NCI-H774 (cell line): Measurements from ENCODE around the gene CCDC71.

ENCODE experiments used
- DNase-seq: peaks from one replicate; lab custom pipeline; 2025; lab: John Stamatoyannopoulos, UW

The CCDC71 gene

DNA sequence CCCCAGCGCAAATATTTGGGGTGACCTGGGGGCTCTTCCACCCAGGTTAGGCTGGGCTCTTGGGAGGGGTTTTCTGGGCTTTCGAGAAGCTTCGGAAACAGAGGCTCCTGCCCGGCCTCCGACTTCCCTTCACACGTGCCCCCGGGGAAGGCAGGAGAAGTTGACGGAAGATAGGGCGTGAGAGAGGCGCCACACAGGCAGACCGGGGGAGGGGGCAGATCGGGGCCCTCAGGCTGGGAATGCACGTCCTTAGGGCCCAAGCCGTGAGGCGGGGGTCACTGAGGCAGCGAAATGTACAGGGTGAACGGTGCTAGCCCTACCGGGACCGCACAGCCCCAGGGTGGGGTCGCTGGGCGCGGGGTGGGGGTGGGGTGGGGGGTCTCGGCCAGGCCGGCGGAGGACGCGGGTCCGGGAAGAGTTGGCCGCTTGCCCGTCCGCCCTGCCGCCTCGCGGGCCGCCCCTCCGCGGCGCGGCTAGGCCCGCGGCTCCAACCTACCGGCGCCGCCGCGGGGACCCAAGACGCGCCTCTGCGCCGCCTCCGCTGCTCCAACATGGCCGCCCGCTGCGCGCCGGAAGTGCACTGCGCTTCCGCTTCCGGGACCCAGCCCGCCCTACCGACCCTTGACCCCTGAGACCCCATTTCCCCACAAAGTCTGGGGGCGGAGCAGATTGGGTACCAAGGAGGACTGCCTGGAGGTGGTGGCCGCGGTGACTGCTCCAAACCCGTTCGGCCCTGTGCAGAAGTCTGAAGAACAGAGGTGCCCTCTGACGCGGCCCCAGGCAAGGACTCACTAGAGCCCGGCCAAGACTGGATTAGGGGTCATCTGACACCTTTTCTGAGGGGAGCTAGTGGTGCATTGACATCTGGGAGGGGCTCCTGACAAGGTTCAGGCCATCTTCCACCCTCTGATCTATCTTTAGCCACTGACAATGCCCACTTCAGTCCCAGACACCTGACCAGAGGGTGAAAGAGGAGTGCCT is at the start of gene CCDC71:
TSS of gene CCDC71 (minus strand) at position 561 of the 981 bp plus-strand sequence. CDS start 2,123 bp downstream, outside the sequence.
- peak; percentile 17 for DNase-seq

DNA sequence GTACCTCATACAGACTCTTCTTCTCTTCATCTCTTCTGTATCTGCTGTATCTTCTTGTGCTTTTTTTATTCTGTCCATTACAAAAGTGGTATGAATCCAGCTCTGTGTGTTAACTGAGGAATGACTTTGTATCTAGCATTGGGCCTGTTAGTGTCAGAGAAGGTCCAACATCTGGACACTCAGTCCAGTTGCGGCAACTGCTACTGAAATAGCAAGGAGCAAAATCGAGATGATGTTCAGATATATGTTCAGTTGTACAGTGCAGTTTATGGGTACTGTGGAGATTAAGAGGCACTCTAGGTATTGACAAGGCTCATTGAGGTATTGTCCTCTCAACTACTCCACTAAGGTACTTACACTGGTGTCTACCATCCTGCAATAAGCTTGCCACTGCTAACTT is 47.9 kb upstream of the CCDC71 start:
- DNase-seq: no peak

DNA sequence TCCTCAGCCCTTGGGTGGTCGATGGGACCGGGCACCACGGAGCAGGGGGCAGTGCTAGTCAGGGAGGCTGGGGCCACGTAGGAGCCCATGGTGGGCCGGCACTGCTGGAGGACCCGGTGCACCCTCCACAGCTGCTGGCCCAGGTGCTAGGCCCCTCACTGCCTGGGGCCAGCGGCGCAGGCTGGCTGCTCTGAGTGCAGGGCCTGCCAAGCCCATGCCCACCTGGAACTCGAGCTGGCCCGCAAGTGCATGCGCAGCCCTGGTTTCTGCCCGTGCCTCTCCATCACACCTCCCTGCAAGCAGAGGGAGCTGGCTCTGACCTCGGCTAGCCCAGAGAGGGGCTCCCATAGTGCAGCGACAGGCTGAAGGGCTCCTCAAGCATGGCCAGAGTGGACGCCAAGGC is 47.4 kb upstream of the CCDC71 start:
- DNase-seq: no peak

- DNase-seq: no peak
These were observed 33.8 kb upstream of the CCDC71 start for GRCh38 chr3:49199900-49200281.

- DNase-seq: no peak
These were observed 33.2 kb upstream of the CCDC71 start for GRCh38 chr3:49199239-49199899.

DNA sequence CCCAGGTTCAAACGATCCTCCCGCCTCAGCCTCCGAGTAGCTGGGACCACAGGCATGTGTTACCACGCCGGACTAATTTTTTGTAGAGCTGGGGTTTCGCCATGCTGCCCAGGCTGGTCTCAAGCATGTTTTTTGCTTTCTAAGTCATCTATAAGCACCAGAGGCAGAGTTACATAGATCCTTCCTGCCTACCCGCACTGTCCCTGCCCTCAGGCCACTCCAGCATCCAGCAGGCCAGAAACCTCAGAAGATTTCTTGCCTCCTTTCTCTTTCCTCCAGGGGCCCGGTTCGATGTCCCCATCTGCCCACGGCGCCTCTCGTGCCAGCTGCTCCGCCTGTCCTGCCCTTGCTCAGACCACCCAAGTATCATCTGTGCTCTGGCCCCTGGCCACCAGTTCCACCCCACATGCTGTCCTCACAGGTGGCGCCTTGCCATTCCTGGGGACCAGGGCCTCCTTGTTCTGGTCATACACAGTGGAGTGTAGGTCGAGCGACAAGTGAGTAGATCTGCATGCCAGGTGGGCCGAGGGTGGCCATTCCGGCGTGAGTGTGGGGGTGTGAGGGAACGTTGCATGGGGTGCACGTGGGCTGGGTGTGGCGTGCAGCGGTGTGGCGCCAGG is 32.6 kb upstream of the CCDC71 start:
- no peak for DNase-seq

GRCh38 chr3:49198161-49198560 is 32.0 kb upstream of the CCDC71 start:
- DNase-seq: no peak

- DNase-seq: no peak
These were observed 25.6 kb upstream of the CCDC71 start for GRCh38 chr3:49191741-49192140.

- no peak for DNase-seq
These were observed 17.7 kb upstream of the CCDC71 start for GRCh38 chr3:49183873-49184272.

DNA sequence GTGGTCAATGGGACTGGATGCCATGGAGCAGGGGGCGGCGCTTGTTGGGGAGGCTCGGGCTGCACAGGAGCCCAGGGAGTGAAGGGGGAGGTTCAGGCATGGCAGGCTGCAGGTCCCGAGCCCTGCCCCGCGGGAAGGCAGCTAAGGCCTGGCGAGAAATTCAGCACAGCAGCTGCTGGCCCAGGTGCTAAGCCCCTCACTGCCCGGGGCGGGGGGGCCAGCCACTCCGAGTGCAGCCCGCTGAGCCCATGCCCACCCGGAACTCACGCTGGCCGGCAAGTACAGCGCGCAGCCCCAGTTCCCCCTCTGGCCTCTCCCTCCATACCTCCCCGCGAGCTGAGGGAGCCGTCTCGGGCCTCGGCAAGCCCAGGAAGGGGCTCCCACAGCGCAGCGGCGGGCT is 16.6 kb upstream of the CCDC71 start:
- DNase-seq: no peak

GRCh38 chr3:49181351-49181750 is 15.2 kb upstream of the CCDC71 start:
- no peak for DNase-seq

GRCh38 chr3:49180116-49180515 is 14.0 kb upstream of the CCDC71 start:
- no peak for DNase-seq

DNA sequence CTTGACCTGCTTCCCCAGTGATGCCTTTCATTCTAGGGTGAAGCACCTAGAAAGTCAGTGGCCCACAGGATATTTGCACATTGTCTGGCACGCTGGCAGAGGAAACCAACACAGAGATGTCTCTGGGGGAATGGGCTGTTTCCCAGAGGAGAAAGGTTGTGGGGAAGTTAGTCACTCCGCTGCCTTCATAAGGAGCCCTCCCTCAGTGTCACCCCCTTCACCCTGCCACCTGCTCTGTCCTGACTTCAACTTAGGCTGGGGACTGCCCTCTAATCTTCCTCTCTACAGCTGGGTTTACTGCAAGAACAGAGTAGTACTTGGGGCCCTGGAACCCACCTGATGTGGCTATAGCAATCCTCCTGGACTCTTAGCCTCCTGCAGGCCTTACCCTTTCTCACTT is 10.9 kb upstream of the CCDC71 start:
- DNase-seq: no peak

- DNase-seq: no peak
These were observed 9.4 kb upstream of the CCDC71 start for GRCh38 chr3:49175530-49175929.

- no peak for DNase-seq
These were observed 8.4 kb upstream of the CCDC71 start for GRCh38 chr3:49174397-49174985.

DNA sequence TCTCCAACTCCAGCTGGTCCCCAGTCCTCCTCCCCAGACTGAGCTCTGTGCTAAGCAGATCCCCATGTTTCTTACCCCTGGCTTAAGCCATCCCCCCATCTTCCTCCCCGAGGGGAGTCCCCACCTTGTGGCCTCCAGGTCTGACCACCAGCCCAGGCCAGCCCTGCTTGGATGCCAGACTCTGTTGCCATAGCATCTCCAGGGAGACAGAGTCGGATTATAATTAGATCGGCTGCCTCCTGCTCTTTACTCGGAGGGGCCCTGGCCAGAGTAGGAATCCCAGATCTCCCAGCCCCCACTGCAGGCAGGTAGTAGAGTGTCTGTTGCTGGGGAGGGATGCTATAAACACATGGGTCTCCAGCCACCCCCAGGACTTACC is 7.7 kb upstream of the CCDC71 start:
- DNase-seq: no peak

GRCh38 chr3:49173116-49173791 is 7.1 kb upstream of the CCDC71 start:
- no peak for DNase-seq

GRCh38 chr3:49172551-49173041 is 6.5 kb upstream of the CCDC71 start:
- no peak for DNase-seq

DNA sequence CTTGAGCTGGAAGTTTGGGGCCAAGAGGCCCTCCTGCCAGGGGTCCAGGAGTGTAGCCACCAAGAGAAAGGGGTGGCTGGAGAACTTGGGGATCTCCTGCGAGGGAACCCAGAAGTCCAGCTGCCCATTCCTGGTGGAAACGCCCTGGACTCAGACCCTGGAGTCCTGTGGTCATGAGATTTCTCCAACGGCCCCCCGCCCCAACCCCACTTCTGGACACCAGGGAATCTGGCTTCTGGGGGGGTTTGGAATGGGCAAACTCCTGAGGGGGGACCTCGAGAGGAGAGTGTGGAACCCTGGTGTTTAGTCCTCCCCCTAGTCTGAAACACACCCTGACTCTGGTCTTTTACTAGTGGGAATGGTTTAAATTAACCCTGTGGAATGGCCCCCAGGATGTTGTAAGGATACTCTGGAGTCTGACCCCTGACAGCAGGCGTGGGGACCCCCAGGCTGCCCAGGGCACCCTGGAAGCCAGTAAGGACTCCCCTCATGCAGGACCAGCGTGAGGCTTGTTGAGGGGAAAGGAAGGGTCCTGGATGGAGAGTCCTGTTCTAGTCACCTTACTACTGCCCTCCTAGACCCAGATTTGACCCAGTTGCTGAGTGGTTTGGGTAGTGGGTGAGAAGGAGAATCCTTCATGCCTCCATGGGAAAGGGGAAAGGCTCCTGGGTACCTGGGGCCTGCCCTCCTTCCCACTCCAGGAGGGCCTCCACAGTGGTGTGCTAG is 5.8 kb upstream of the CCDC71 start:
- DNase-seq: no peak

- peak; percentile 52 for DNase-seq
These were observed 5.1 kb upstream of the CCDC71 start, which contains the start of gene KLHDC8B for GRCh38 chr3:49171119-49171774. Gene KLHDC8B, plus strand, starts transcription at chr3:49171598. Its CDS starts 1,172 bp downstream, at chr3:49172770.
